Endothelial cell of umbilical vein (primary cell): Measurements from ENCODE around the gene GYPC.

Source experiments
- CTCF ChIP-seq, 2 donors: IDR thresholded peaks; 1 replicate in 1 of 2; 2 replicates in 1 of 2; pipeline ENCODE4 v1.5.1; 2011; ENCODE audit warnings: low read length in 2 of 2, mild to moderate bottlenecking in 2 of 2, moderate library complexity in 2 of 2, control low read depth in 1 of 2, inconsistent platforms in 1 of 2, low read depth in 1 of 2; ENCODE audit not compliant: insufficient read depth in 1 of 2; ENCODE audit errors: extremely low read depth in 1 of 2
- GATA2 ChIP-seq: IDR thresholded peaks from 2 replicates; pipeline ENCODE4 v1.7.0; 2011; ENCODE audit warnings: low read depth, mild to moderate bottlenecking, moderate library complexity, mixed read lengths, low read length; ENCODE audit not compliant: insufficient read length, insufficient read depth
- POLR2A ChIP-seq: IDR thresholded peaks from 2 replicates; pipeline ENCODE4 v1.6.1; 2012; ENCODE audit warnings: low read depth, mild to moderate bottlenecking, control low read depth, low read length

- no peak for TF ChIP-seq CTCF (IDR thresholded peaks at IDR 0.05; ENCODE audit: extremely low read depth in 1 of 2, insufficient read depth in 1 of 2, low read depth in 1 of 2, low read length in 2 of 2)
- no peak for TF ChIP-seq POLR2A
- TF ChIP-seq GATA2: no peak
Measured at GRCh38 chr2:126635281-126635680, 20.7 kb upstream of the GYPC start.
